ENCODE results near the gene CLASRP.

GRCh38 chr19:45094137-45094536 is 55.3 kb downstream of the CLASRP start:
- no peak for TF ChIP-seq REST (IDR thresholded peaks at IDR 0.05; ENCODE audit: borderline replicate concordance)
- no peak for TF ChIP-seq CTCF (IDR thresholded peaks at IDR 0.05; ENCODE audit: poor library complexity, severe bottlenecking)
- TF ChIP-seq POLR2AphosphoS5 (IDR thresholded peaks at IDR 0.05): no peak
- no peak for TF ChIP-seq EZH2 (IDR thresholded peaks at IDR 0.05; ENCODE audit: borderline replicate concordance, insufficient read depth, low read length, poor library complexity, severe bottlenecking)
